Fibroblast of skin of scalp (primary cell): ENCODE results near the gene CBFB.
"Not testable (repeated sequence)": the region's sequence is repeated elsewhere in the genome, so short reads cannot be mapped to it uniquely, and the experiment has no call there.

Source experiments
- DNase-seq: peaks from one replicate; pipeline ENCODE4 v3.0.0-alpha.2; 2013

CBFB gene

GRCh38 chr16:67041520-67041919, 12.6 kb downstream of the CBFB start:
- not testable (repeated sequence) for DNase-seq

GRCh38 chr16:67043420-67043819, 14.5 kb downstream of the CBFB start:
- no peak for DNase-seq

- DNase-seq, result peak; percentile 52
Measured at GRCh38 chr16:67050796-67051195, 21.8 kb downstream of the CBFB start.

GRCh38 chr16:67052399-67052798, 23.4 kb downstream of the CBFB start:
- no peak for DNase-seq

GRCh38 chr16:67053767-67054334, 24.9 kb downstream of the CBFB start:
- DNase-seq, result no peak

- DNase-seq, result no peak
Measured at GRCh38 chr16:67054901-67055300, 26.0 kb downstream of the CBFB start.

- DNase-seq, result peak; percentile 98
Measured at GRCh38 chr16:67055712-67056487, 27.0 kb downstream of the CBFB start.

GRCh38 chr16:67063008-67063407, 34.1 kb downstream of the CBFB start:
- DNase-seq, result no peak

GRCh38 chr16:67068212-67068753, 39.3 kb downstream of the CBFB start:
- DNase-seq, result no peak

- DNase-seq, result peak; percentile 17
Measured at GRCh38 chr16:67071476-67072048, 42.6 kb downstream of the CBFB start.

- DNase-seq, result no peak
Measured at GRCh38 chr16:67075331-67075730, 46.4 kb downstream of the CBFB start.

- DNase-seq, result no peak
Measured at GRCh38 chr16:67077871-67078270, 48.9 kb downstream of the CBFB start.

- no peak for DNase-seq
Measured at GRCh38 chr16:67082100-67082499, 53.2 kb downstream of the CBFB start.

- no peak for DNase-seq
Measured at GRCh38 chr16:67082891-67083290, 53.9 kb downstream of the CBFB start.

GRCh38 chr16:67084345-67085028, 55.5 kb downstream of the CBFB start:
- no peak for DNase-seq

- no peak for DNase-seq
Measured at GRCh38 chr16:67086822-67087221, 57.9 kb downstream of the CBFB start.

GRCh38 chr16:67087291-67087690, 58.3 kb downstream of the CBFB start:
- DNase-seq, result no peak

- no peak for DNase-seq
Measured at GRCh38 chr16:67087803-67088202, 58.9 kb downstream of the CBFB start.

- DNase-seq, result no peak
Measured at GRCh38 chr16:67088551-67088950, 59.6 kb downstream of the CBFB start.

- DNase-seq, result no peak
Measured at GRCh38 chr16:67089101-67089500, 60.2 kb downstream of the CBFB start.

- peak; percentile 86 for DNase-seq
Measured at GRCh38 chr16:67091906-67092566, 63.1 kb downstream of the CBFB start.

- DNase-seq, result no peak
Measured at GRCh38 chr16:67093098-67093726, 64.3 kb downstream of the CBFB start.
